Mucosa of gallbladder (tissue), 1 donor: ENCODE results near the gene SALL1. TPM values are rescaled to one million over a fixed set of nuclear protein-coding genes. Genes with fewer than 3 reads are reported as not detected.

ENCODE experiments used
- DNase-seq: peaks from one replicate; pipeline ENCODE4 v3.0.0-alpha.2; 2020; ENCODE audit warnings: low spot score
- total RNA-seq: library from RNA; stranded (reverse); gene quantifications from one replicate; pipeline ENCODE4 v1.2.1, GENCODE V29; 2021
- donor health status: DM: no; HTN: no; CAD: no.

Gene SALL1
- 1.2 TPM for total RNA-seq

DNA sequence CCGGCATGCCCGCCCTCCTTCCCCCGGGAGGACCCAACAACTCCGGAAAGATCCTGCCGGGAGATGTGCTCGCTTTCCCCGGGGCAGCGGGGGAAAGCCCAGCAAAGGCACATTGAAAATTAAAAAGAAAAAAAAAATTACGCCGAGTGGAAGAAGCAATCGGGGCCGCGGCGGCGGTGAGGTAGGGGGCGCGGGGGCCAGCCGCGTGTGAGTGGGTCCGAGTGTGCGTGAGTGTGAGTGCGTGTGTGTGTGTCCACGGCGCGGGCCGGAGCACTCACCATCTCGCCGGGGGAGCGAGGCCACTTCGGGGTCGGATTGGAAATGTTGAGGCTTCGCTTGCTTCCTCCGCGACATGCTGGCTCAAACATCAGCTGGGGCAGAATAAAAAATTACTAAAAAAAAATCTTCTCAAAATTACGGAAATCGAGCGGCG is at the start of gene SALL1:
Gene SALL1 (minus strand): TSS at position 383 of the 433 bp plus-strand sequence. CDS start 29 bp downstream, at position 354.
- no peak for DNase-seq

DNA sequence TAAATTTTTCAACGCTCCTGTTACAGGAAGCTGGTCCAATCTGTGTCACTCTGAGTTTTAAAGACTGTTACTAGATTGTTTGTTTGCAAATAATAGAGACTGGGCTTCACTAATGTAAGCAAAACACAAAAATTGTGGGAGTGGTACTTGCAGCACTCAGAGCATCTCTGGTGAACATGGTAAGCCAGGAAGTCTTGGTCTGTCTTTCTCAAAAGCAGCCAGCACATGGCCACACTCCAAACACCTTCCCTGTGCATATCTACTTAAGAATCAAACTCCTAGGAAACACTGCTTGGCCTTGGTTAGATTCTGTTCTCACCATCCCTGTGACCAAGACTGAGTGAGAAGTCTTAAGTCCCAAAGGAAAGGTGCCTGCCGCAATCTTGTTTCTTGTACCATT is 49.7 kb upstream of the SALL1 start:
- no peak for DNase-seq

DNA sequence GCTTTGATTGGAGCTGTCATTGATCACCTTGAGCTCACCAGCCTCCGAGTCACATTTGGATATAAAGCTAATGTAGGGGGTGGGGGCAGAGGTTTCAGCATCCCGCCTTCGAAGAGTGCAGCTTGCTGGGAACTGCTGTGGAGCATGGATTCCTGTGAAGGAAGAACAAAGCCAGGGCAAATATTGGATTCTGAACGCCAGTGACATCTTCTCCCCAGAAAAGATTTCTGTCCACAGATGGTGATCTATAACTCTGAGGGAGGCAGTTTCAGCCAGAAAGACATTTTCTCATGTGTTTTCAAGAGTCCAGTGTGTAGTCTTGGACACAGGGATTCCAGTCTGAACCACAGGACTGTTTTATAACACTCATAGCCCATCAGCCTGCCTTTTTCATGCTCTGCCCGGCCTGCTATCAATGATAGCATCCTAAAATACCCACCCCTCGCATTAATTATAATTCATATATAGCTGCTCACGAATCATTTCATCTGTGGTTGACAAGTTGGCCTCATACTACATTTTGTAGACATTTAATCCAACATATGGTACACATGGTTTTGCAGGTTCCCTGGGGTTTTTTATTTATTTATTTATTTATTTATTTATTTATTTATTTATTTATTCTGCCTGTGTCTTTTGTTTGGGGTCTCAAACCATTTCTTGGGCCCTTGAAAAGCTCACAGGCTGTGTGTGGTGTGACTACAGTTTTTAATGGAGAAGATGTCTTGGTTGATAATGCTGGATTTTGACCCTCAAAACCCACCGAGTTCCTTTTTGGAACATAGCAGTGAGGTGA is 47.1 kb upstream of the SALL1 start:
- no peak for DNase-seq

GRCh38 chr16:51193879-51194278 is 42.8 kb upstream of the SALL1 start:
- DNase-seq = no peak

DNA sequence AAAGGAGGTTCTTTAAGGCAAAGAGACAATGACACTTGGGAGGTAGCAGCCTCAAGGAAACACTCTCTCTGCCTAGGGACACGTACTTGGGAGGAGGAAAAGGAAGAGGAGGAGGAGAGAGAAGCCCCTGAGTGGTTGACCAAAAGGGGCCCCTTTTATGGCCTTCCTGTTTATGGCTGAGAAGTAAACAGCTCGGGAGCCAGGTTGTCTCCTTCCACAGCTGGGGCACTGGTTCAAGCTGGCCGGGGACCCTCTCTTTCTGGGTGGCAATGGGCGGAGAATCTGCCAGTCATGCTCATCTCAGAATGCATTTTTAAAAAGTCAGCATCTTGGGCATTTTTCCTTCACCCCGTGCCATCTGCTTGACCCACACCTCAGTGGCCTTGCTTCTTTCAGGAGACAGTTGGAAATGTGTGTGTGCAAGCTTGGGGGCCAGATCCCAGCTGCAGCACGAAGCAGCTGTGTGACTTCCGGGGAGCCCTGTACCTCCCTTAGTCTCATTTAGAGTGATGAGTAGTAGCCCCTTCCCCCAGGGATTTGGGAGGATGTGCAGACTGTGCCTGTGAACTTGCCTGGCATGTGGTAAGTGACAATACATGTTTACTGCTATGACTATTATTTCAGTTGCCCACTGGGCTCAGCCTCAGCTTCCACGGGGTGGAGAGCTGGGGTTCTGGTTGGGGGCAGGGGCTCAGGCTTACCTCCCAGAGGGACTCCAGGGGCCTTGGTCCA is 33.8 kb upstream of the SALL1 start:
- DNase-seq = no peak

DNA sequence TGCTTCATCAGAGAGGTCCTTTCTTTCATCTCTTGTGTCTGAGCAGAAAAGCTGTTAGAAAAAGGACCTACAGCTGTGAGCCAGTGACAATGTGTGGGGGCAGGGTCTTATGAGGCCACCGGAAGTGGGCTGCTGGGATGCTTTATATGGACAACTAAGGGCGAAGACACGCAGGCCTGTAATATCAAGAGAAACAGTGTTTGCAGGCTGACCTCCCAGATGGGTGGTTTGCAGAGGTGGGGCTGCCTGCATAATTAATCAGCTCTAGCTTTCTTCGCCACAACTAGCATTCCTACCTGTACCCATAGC is 30.4 kb upstream of the SALL1 start:
- DNase-seq = no peak

GRCh38 chr16:51180719-51181502 is 29.8 kb upstream of the SALL1 start:
- DNase-seq = no peak

DNA sequence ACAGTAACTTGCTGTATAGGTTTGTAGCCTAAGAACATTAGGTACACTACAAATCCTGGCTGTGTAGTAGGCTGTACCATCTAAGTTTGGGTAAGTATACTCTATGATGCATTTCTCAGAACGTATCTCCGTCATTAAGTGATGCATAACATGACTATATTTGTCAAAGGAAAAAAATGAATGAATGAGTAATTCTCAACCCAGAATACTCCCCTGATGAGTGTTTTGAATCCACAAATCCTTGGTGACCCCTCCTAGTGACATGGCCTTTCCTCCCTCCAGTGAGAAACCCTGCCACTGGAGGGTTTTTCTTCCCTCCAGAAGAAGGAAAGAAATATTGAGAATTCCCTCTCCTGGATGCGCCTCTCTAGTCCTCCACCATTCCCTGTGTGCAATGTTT is 24.0 kb upstream of the SALL1 start:
- no peak for DNase-seq

GRCh38 chr16:51172368-51172767 is 21.3 kb upstream of the SALL1 start:
- no peak for DNase-seq

DNA sequence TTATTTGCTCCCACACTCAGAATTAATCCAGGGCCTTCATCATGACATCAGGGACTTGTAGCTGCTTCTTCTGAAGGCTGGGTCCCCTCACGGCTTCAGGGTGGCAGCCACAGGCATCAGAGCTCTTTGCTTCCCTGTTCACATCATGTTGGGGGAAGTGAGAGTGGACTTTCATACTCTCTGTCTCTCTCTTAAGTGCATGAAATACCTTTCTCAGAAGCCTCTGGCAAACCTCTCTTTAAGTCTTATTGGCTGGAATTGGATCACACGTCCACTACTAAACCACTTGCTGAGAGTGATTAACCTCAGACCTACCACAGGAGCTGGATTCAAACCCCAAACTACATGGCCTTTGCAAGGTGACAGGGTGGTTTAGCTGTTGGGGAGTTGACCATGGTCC is 17.7 kb upstream of the SALL1 start:
- no peak for DNase-seq

DNA sequence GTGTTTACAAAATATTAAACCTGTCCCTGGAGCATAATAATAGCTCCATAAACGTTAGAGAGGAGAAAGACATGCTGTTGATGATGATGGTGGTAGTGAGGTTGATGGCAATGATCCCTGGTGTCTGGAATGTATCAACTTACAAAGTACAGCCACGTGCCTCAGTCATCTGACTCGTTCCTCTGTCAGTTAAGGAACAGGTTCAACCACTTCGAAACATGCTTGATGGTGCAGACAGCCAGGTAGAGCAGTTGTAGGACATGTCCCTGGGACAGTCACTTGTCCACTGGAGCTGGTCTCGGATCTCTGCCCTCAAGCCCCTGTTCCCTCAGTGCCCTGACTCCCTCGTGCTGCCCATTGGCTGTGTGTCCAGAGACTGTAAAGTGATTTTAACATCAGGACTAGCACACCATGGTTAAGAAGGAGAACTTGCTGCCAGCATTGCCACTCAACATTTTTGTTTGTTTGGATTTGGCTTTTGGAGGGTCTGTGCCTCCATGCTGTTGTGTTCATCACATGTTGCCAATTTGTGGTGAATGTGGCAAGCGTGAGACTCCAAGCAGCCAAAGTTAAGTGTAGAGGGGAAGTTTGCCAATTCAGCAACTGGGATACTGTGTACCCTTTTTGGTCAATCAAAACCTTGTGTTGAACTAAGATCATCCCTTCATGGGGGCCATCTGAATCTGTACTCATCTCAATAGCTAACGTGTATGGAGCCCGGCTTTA is 16.3 kb upstream of the SALL1 start:
- peak; percentile 36 for DNase-seq

GRCh38 chr16:51166541-51166940 is 15.5 kb upstream of the SALL1 start:
- no peak for DNase-seq

DNA sequence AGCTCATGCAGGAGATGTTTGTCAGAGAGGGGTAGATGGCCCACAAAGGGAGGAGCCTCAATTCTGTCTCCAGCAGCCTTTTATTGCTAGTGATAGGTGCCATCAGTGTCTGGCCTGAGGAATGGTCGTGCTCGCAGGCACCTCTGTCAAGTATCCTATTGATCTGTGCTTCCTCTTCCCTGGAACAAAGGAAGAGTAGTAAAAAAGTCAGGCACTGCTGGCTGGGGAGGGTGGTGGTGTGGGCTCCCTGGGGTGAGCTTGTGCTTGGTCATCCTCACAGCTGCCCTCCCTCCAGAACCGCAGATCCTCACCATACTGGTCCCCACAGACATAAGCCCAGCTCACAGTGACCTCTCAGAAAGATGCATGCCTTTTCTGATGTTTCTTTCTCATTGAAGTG is 15.0 kb upstream of the SALL1 start:
- no peak for DNase-seq

- DNase-seq = no peak
Observed at GRCh38 chr16:51165043-51165442, 14.0 kb upstream of the SALL1 start.

DNA sequence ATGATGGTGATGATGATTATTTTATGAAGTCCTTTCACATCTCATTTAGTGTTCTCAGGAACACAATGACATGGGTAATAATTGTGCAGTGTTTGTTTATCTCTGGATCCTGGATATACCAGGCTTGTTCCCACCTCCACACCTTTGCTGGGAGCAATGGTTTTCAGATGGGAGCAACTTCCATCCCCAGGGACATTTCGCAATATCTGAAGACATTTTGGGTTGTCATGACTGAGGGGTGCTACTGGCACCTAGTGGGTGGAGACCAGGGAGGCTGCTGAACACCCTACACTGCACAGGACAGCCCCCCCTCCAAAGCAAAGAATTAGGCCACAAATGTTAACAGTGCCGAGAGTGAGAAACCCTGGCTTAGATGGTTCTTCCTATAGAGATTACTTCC is 13.5 kb upstream of the SALL1 start:
- DNase-seq = no peak

DNA sequence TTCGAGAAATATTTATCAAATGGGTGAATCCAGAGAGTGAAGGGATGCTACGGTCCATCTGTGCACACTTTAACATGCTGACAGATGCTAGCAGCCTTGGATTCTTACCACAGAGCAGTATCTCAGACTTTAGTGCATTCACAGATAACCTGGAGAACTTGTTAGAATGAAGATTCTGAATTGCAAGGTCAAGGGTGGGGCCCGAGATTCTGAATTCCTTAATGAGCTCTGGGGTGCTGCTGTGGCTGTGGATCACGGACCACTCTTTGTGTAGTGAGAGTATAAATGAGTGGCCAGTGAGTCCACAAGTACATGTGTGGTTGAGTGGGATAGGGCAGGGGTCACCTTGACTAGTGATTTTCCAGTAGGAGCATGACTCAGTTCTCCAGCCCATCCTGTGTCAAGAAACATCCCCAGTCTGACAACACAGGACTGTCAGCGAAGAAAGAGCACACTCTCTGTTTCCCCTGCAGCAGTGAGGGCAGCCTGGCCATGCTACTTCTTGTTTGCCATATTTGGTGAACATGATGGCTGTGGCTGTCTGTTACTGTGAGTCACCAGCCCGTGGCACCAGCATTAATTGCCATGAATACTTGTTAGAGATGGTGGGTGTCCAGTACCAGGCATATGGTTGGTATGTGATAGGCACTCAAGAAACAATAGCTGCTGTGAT is 13.0 kb upstream of the SALL1 start:
- no peak for DNase-seq

GRCh38 chr16:51163366-51163765 is 12.3 kb upstream of the SALL1 start:
- DNase-seq = no peak

- no peak for DNase-seq
Observed at GRCh38 chr16:51161440-51162195, 10.5 kb upstream of the SALL1 start.

DNA sequence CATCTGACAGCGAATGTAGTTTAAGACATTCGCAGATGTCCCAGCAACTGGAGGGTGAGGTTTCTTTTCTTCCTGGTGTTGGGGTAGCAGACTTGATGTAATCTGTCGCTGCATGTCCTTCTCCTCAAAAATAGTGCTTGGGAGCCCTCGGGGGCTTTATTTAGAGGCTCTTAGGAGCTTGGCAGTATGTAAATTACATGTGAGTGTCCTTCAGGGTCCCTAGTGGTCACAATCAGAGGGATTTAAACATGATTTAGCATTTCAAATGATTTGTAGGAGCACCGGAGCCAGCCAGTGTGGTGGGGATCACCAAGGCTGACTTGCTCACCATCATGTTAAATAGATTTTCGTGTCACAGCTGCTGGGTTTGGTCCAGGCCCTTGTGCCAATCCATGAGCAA is 8.8 kb upstream of the SALL1 start:
- no peak for DNase-seq

DNA sequence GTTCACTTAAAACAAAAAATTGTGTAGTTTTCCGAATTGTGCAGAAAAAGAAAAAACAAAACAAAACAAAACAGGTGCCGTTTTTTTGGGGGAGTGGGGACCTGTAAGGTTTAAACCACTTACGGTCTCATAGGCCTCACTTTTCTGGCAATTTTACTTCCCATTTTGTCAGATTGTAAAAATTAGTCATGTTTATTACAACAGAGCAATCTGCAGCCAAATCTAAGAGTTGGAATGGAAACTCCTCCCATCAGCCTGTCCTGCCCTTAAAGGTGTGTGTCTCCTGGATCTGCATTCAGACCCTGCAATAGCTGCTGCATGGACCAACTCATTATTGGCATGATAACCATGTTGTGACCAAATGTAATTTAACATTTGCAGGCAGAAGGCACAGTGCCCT is 8.2 kb upstream of the SALL1 start:
- DNase-seq = no peak

- no peak for DNase-seq
Observed at GRCh38 chr16:51157698-51158097, 6.6 kb upstream of the SALL1 start.
